ENCODE measurements around the gene KLF7.

The KLF7 gene

GRCh38 chr2:207184348-207184747 is 18.6 kb upstream of the KLF7 start:
- no peak for TF ChIP-seq OSR1 (CRISPR knock-in tag; IDR thresholded peaks at IDR 0.05)
- no peak for TF ChIP-seq ZC3H10 (CRISPR knock-in tag; IDR thresholded peaks at IDR 0.05)
- no peak for TF ChIP-seq PPARA (CRISPR knock-in tag; IDR thresholded peaks at IDR 0.05; ENCODE audit: borderline replicate concordance)
- TF ChIP-seq SNAI2 (CRISPR knock-in tag; IDR thresholded peaks at IDR 0.05) = no peak
- no peak for TF ChIP-seq TSHZ2 (CRISPR knock-in tag; IDR thresholded peaks at IDR 0.05)
- no peak for TF ChIP-seq ARNTL (CRISPR knock-in tag; IDR thresholded peaks at IDR 0.05; ENCODE audit: borderline replicate concordance, low read depth)
- TF ChIP-seq ZNF565 (CRISPR knock-in tag; conservative IDR thresholded peaks at IDR 0.05; ENCODE audit: low read depth) = no peak
- TF ChIP-seq ISL1 (CRISPR knock-in tag; IDR thresholded peaks at IDR 0.05) = no peak
- peak; percentile 20; the same call in 1 of the 3 replicates for ATAC-seq

GRCh38 chr2:207183506-207183905 is 17.8 kb upstream of the KLF7 start:
- no peak for ATAC-seq
- TF ChIP-seq GLIS3 (CRISPR knock-in tag; IDR thresholded peaks at IDR 0.05) (no peak), PPARA (CRISPR knock-in tag; IDR thresholded peaks at IDR 0.05; ENCODE audit: borderline replicate concordance) (no peak), CSDC2 (CRISPR knock-in tag; IDR thresholded peaks at IDR 0.05) (no peak), ZFP3 (CRISPR knock-in tag; IDR thresholded peaks at IDR 0.05) (no peak), ESRRG (CRISPR knock-in tag; IDR thresholded peaks at IDR 0.05) (no peak)

GRCh38 chr2:207182911-207183310 is 17.2 kb upstream of the KLF7 start:
- ATAC-seq = peak; percentile 76
- TF ChIP-seq CSDC2 (CRISPR knock-in tag; IDR thresholded peaks at IDR 0.05) = peak; percentile 82; the same call in 1 of the 2 replicates
- 0 out of 2 replicates have a peak, but pooled peaks have one; percentile 39 for TF ChIP-seq TSHZ2 (CRISPR knock-in tag; IDR thresholded peaks at IDR 0.05)
- TF ChIP-seq POU6F1 (CRISPR knock-in tag; IDR thresholded peaks at IDR 0.05; ENCODE audit: borderline replicate concordance, low read depth) = no peak
- TF ChIP-seq ISL1 (CRISPR knock-in tag; IDR thresholded peaks at IDR 0.05) = peak; percentile 84
- TF ChIP-seq SNAI2 (CRISPR knock-in tag; IDR thresholded peaks at IDR 0.05) = no peak; the same call in 1 of the 2 replicates
- TF ChIP-seq ARNTL (CRISPR knock-in tag; IDR thresholded peaks at IDR 0.05; ENCODE audit: borderline replicate concordance, low read depth) = no peak
- TF ChIP-seq ZFP3 (CRISPR knock-in tag; IDR thresholded peaks at IDR 0.05) = 0 out of 2 replicates have a peak, but pooled peaks have one; percentile 24
- TF ChIP-seq CREB5 (CRISPR knock-in tag; IDR thresholded peaks at IDR 0.05; ENCODE audit: low read depth) = no peak

GRCh38 chr2:207181526-207182274 is 16.0 kb upstream of the KLF7 start:
- no peak for ATAC-seq
- TF ChIP-seq ZFP30 (CRISPR knock-in tag; IDR thresholded peaks at IDR 0.05) (no peak), PATZ1 (CRISPR knock-in tag; IDR thresholded peaks at IDR 0.05; ENCODE audit: borderline replicate concordance) (no peak), PPARA (CRISPR knock-in tag; IDR thresholded peaks at IDR 0.05; ENCODE audit: borderline replicate concordance) (no peak), ZC3H10 (CRISPR knock-in tag; IDR thresholded peaks at IDR 0.05) (no peak), SNAI2 (CRISPR knock-in tag; IDR thresholded peaks at IDR 0.05) (no peak), ZFP3 (CRISPR knock-in tag; IDR thresholded peaks at IDR 0.05) (no peak), ZNF8 (CRISPR knock-in tag; IDR thresholded peaks at IDR 0.05) (no peak), RARB (CRISPR knock-in tag; IDR thresholded peaks at IDR 0.05) (no peak), BACH2 (CRISPR knock-in tag; IDR thresholded peaks at IDR 0.05; ENCODE audit: borderline replicate concordance) (no peak), GLIS3 (CRISPR knock-in tag; IDR thresholded peaks at IDR 0.05) (no peak), CREB5 (CRISPR knock-in tag; IDR thresholded peaks at IDR 0.05; ENCODE audit: low read depth) (no peak), ZNF70 (CRISPR knock-in tag; IDR thresholded peaks at IDR 0.05) (no peak), ESRRG (CRISPR knock-in tag; IDR thresholded peaks at IDR 0.05) (no peak), ISL1 (CRISPR knock-in tag; IDR thresholded peaks at IDR 0.05) (no peak)
